H1 (cell line): ENCODE results near the gene COL6A2. TPM values are rescaled to one million over a fixed set of nuclear protein-coding genes. Genes with fewer than 3 reads are reported as not detected.

ENCODE experiments used
- FOSL1 ChIP-seq: IDR thresholded peaks from 2 replicates; pipeline ENCODE4 v1.6.1; 2011; ENCODE audit warnings: mild to moderate bottlenecking, low read depth, low read length, moderate library complexity; ENCODE audit not compliant: insufficient read depth
- MAFK ChIP-seq: IDR thresholded peaks from 2 replicates; pipeline ENCODE4 v1.6.1; 2012; ENCODE audit warnings: low read depth, mild to moderate bottlenecking, improper control_type of control experiment, low read length
- NRF1 ChIP-seq: IDR thresholded peaks from 2 replicates; pipeline ENCODE4 v1.6.1; 2011; ENCODE audit warnings: mild to moderate bottlenecking, low read depth, low read length, improper control_type of control experiment
- POU5F1 ChIP-seq: IDR thresholded peaks from 2 replicates; pipeline ENCODE4 v1.6.1; 2011; ENCODE audit warnings: low read depth, mild to moderate bottlenecking, low read length, moderate library complexity
- RNF2 ChIP-seq: fragments of 200-900, 300-1000 bp; sonication (generic); IDR thresholded peaks from 2 replicates; pipeline ENCODE4 v1.7.1; 2016; ENCODE audit warnings: borderline replicate concordance, low read depth, mild to moderate bottlenecking, antibody characterized with exemption, low read length; ENCODE audit not compliant: poor library complexity, severe bottlenecking; ENCODE audit errors: missing control alignments
- polyA plus RNA-seq, 7 experiments: library from polyadenylated mRNA; depleted of rRNA in 3 of 7; stranded (reverse) in 5 of 7; unstranded in 2 of 7; fragments of >200 nt in 5 of 7; fragments of 200-250 nt in 2 of 7; gene quantifications; 1 replicate in 5 of 7; 2 replicates in 1 of 7; 4 replicates in 1 of 7; pipeline versions ENCODE4 v1.2.1 to v1.2.3, GENCODE V29; 2011 to 2013; ENCODE audit warnings: missing spikeins in 2 of 7, mixed read lengths in 2 of 7
- total RNA-seq: library from RNA; stranded (reverse); fragmentation: NEBNext Ultra II Directional; extraction: Animal tissue kit (Norgen Biotek cat#: 25700); gene quantifications from 2 replicates; pipeline ENCODE4 v1.2.1, GENCODE V29; 2021
- TF ChIP-seq, protein P1 (sequence below), 3 experiments: IDR thresholded peaks; 1 replicate in 2 of 3; 2 replicates in 1 of 3; pipeline versions ENCODE4 v1.5.1 to v1.6.1; 2011; ENCODE audit warnings: low read length in 3 of 3, mild to moderate bottlenecking in 3 of 3, inconsistent platforms in 2 of 3, low read depth in 1 of 3, moderate library complexity in 1 of 3; ENCODE audit not compliant: insufficient read depth in 1 of 3; ENCODE audit errors: control extremely low read depth in 1 of 3
- TF ChIP-seq, protein P2 (sequence below): IDR thresholded peaks from 2 replicates; pipeline ENCODE4 v1.6.1; 2011; ENCODE audit warnings: low read length, improper control_type of control experiment

Gene COL6A2
- total and polyA plus RNA-seq, 2 of the 8 experiments (the other 6 are each of a cell fraction or from before 2014, with no cell fraction given), result 60.1 to 62.7 TPM

DNA sequence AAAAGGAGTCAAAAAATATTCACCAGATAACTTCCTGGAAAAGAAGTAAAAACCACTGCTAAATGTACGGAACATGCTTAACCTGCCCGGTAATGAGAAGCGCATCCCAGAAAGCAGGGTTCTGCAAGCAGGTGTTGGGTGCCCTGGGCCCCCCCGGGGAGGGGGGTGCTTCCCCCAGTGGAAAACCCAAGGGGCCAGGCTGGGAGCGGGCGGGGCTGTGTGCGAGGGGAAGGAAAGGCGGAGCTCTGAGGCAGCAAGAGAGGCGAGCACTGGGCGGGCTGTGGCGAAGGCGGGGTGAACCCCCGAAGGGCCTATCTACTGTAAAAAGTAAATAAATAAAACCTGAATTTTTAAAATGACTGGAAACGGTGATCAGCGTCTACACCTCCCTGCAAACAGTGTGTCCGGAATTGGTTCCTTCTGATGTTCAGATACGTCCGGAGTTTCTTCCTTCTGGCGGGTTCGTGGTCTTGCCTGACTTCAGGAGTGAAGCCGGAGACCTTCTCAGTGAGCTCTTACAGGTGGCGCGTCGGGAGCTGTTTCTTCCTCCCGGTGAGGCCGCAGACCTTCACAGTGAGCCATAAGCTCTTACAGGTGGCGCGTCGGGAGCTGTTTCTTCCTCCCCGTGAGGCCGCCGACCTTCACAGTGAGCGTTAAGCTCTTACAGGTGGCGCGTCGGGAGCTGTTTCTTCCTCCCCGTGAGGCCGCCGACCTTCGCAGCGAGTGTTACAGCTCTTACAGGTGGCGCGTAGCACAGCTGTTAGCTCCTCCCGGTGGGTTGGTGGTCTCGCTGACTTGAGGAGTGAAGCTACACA, 44.1 kb downstream of the COL6A2 start (continued):
- TF ChIP-seq, protein P1, sequence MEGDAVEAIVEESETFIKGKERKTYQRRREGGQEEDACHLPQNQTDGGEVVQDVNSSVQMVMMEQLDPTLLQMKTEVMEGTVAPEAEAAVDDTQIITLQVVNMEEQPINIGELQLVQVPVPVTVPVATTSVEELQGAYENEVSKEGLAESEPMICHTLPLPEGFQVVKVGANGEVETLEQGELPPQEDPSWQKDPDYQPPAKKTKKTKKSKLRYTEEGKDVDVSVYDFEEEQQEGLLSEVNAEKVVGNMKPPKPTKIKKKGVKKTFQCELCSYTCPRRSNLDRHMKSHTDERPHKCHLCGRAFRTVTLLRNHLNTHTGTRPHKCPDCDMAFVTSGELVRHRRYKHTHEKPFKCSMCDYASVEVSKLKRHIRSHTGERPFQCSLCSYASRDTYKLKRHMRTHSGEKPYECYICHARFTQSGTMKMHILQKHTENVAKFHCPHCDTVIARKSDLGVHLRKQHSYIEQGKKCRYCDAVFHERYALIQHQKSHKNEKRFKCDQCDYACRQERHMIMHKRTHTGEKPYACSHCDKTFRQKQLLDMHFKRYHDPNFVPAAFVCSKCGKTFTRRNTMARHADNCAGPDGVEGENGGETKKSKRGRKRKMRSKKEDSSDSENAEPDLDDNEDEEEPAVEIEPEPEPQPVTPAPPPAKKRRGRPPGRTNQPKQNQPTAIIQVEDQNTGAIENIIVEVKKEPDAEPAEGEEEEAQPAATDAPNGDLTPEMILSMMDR (IDR thresholded peaks at IDR 0.05; ENCODE audit: control extremely low read depth in 1 of 3, insufficient read depth in 1 of 3, low read depth in 1 of 3, low read length in 3 of 3), result no peak
- TF ChIP-seq FOSL1 (no peak), NRF1 (no peak), POU5F1 (no peak), MAFK (no peak), RNF2 (no peak)
- TF ChIP-seq, protein P2, sequence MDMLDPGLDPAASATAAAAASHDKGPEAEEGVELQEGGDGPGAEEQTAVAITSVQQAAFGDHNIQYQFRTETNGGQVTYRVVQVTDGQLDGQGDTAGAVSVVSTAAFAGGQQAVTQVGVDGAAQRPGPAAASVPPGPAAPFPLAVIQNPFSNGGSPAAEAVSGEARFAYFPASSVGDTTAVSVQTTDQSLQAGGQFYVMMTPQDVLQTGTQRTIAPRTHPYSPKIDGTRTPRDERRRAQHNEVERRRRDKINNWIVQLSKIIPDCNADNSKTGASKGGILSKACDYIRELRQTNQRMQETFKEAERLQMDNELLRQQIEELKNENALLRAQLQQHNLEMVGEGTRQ, result no peak
